ENCODE results near the gene LNX1.

- TF ChIP-seq, protein P1, sequence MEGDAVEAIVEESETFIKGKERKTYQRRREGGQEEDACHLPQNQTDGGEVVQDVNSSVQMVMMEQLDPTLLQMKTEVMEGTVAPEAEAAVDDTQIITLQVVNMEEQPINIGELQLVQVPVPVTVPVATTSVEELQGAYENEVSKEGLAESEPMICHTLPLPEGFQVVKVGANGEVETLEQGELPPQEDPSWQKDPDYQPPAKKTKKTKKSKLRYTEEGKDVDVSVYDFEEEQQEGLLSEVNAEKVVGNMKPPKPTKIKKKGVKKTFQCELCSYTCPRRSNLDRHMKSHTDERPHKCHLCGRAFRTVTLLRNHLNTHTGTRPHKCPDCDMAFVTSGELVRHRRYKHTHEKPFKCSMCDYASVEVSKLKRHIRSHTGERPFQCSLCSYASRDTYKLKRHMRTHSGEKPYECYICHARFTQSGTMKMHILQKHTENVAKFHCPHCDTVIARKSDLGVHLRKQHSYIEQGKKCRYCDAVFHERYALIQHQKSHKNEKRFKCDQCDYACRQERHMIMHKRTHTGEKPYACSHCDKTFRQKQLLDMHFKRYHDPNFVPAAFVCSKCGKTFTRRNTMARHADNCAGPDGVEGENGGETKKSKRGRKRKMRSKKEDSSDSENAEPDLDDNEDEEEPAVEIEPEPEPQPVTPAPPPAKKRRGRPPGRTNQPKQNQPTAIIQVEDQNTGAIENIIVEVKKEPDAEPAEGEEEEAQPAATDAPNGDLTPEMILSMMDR (conservative IDR thresholded peaks at IDR 0.05; ENCODE audit: low read length): peak; percentile 32; the same call in 1 of the 2 replicates
- no peak for TF ChIP-seq EZH2phosphoT487 (IDR thresholded peaks at IDR 0.05; ENCODE audit: borderline replicate concordance, low read depth, low read length)
Observed at GRCh38 chr4:53614591-53614990, 23.3 kb upstream of the LNX1 start.

All from OCI-LY7 (cell line).